Hematopoietic multipotent progenitor cell treated with erythropoietin and hydrocortisone succinate and interleukin-3 and kit ligand, for 4 days (in vitro differentiated cells): ENCODE results near the gene BPIFB6.

Source experiments
- DNase-seq: peaks from one replicate; pipeline ENCODE4 v3.0.0-alpha.2; 2015

The BPIFB6 gene

DNA sequence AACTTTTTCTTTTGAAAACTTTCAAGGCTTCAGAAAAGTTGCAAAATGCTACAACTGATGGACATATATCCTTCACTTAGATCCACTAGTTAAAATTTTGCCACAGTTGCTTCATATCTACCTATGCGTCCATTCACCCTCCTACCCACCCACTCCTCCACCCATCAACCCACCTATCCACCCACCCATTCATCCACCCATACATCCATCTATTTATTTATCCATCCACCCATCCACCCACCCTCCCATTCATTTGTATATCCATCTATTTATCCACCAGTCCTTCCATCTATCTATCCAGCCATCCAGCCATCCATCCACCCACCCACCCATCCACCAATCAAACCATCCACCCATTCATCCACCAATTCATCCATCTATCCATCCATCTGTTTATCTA lies 61.6 kb downstream of the BPIFB6 start:
- no peak for DNase-seq

DNA sequence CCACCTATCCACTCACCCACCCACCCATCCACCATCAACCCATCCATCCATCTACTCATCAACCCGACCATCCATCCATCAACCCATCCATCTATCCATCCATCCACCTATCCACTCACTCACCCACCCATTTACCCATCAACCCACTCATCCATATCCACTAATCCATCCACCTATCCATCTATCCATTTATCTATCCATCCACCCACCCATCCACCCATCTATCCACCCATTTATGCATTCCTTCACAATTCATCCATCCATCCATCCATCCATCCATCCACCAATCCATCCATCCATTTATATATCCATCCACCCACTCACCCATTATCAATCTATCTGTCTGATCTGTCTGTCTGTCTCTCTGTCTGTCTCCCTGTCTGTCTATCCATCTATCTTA lies 62.1 kb downstream of the BPIFB6 start:
- DNase-seq: no peak
